ENCODE measurements around the gene CCN2. TPM values are rescaled to one million over a fixed set of nuclear protein-coding genes. Genes with fewer than 3 reads are reported as not detected.

The CCN2 gene
- total RNA-seq, 1 experiment from 2014 or later = 49.4 TPM

- DNase-seq (ENCODE audit: unreplicated experiment) = peak; percentile 22
- ChIA-PET CTCF (interaction anchor here (0.6 to 1.4 kb wide), 4 partner anchors 46 to 279 kb away, joined by 3 to 4 read pairs (median 3); no protein-coding TSS in a partner anchor), POLR2A (interaction anchor here (0.7 kb wide), 1 partner anchor 26 kb away, joined by 8 read pairs; no protein-coding TSS in a partner anchor)
- Mint-ChIP-seq H3K4me1 (ENCODE audit: insufficient read depth, unreplicated experiment) (peaks cover 24% of the 10 kb centered on the region), H3K9me3 (ENCODE audit: unreplicated experiment) (no peaks in the 10 kb centered on the region), H3K4me3 (ENCODE audit: unreplicated experiment) (no peak overlapping the region), H3K27ac (ENCODE audit: low read depth, unreplicated experiment) (peak overlapping the region; percentile 60), H3K27me3 (ENCODE audit: insufficient read depth, unreplicated experiment) (no peaks in the 10 kb centered on the region), H3K36me3 (ENCODE audit: insufficient read depth, unreplicated experiment) (no peaks in the 10 kb centered on the region)
- intact Hi-C loops (cut with micrococcal nuclease) = no loop called here
- no TSS peak for BruUV-seq (replicated peaks)
- TF ChIP-seq CTCF (IDR thresholded peaks at IDR 0.05; ENCODE audit: unreplicated experiment) = no peak
Observed at GRCh38 chr6:131980791-131981623, 29.8 kb upstream of the CCN2 start.

GRCh38 chr6:131980338-131980790 is 29.2 kb upstream of the CCN2 start:
- CTCF ChIA-PET = interaction anchor here (0.6 to 1.4 kb wide), 4 partner anchors 46 to 279 kb away, joined by 3 to 4 read pairs (median 3); no protein-coding TSS in a partner anchor
- H3K4me1 Mint-ChIP-seq (ENCODE audit: insufficient read depth, unreplicated experiment) = peaks cover 24% of the 10 kb centered on the region
- DNase-seq (ENCODE audit: unreplicated experiment) = no peak
- POLR2A ChIA-PET = interaction anchor here (0.7 kb wide), 1 partner anchor 26 kb away, joined by 8 read pairs; no protein-coding TSS in a partner anchor
- H3K9me3 Mint-ChIP-seq (ENCODE audit: unreplicated experiment) = no peaks in the 10 kb centered on the region
- no peak for TF ChIP-seq CTCF (IDR thresholded peaks at IDR 0.05; ENCODE audit: unreplicated experiment)
- H3K36me3 Mint-ChIP-seq (ENCODE audit: insufficient read depth, unreplicated experiment) = no peaks in the 10 kb centered on the region
- BruUV-seq (replicated peaks) = no TSS peak
- intact Hi-C loops (cut with micrococcal nuclease) = no loop called here
- H3K27ac Mint-ChIP-seq (ENCODE audit: low read depth, unreplicated experiment) = peak overlapping the region; percentile 40
- H3K4me3 Mint-ChIP-seq (ENCODE audit: unreplicated experiment) = no peak overlapping the region
- H3K27me3 Mint-ChIP-seq (ENCODE audit: insufficient read depth, unreplicated experiment) = no peaks in the 10 kb centered on the region

- Mint-ChIP-seq H3K4me3 (ENCODE audit: unreplicated experiment) (no peak overlapping the region), H3K4me1 (ENCODE audit: insufficient read depth, unreplicated experiment) (peaks cover 24% of the 10 kb centered on the region), H3K9me3 (ENCODE audit: unreplicated experiment) (no peaks in the 10 kb centered on the region), H3K36me3 (ENCODE audit: insufficient read depth, unreplicated experiment) (no peaks in the 10 kb centered on the region), H3K27ac (ENCODE audit: low read depth, unreplicated experiment) (no peak overlapping the region), H3K27me3 (ENCODE audit: insufficient read depth, unreplicated experiment) (no peaks in the 10 kb centered on the region)
- ChIA-PET CTCF (interaction anchor here (0.6 to 1.1 kb wide), 2 partner anchors 74 to 280 kb away, joined by 3 to 4 read pairs; no protein-coding TSS in a partner anchor), POLR2A (interaction anchor here (0.7 kb wide), 1 partner anchor 25 kb away, joined by 8 read pairs; no protein-coding TSS in a partner anchor)
- no TSS peak for BruUV-seq (replicated peaks)
- peak; percentile 82 for DNase-seq (ENCODE audit: unreplicated experiment)
- intact Hi-C loops (cut with micrococcal nuclease) = no loop called here
- TF ChIP-seq CTCF (IDR thresholded peaks at IDR 0.05; ENCODE audit: unreplicated experiment) = no peak
Observed at GRCh38 chr6:131979515-131980337, 28.6 kb upstream of the CCN2 start.

GRCh38 chr6:131978522-131978921 is 27.4 kb upstream of the CCN2 start:
- ChIA-PET CTCF (interaction anchor here (1.4 kb wide), 1 partner anchor 64 kb away, joined by 3 read pairs; no protein-coding TSS in a partner anchor), POLR2A (no interaction called here)
- no peaks in the 10 kb centered on the region for H3K27me3 Mint-ChIP-seq (ENCODE audit: insufficient read depth, unreplicated experiment)
- H3K36me3 Mint-ChIP-seq (ENCODE audit: insufficient read depth, unreplicated experiment) = no peaks in the 10 kb centered on the region
- no peak for DNase-seq (ENCODE audit: unreplicated experiment)
- no TSS peak for BruUV-seq (replicated peaks)
- H3K4me3 Mint-ChIP-seq (ENCODE audit: unreplicated experiment) = no peak overlapping the region
- H3K27ac Mint-ChIP-seq (ENCODE audit: low read depth, unreplicated experiment) = no peak overlapping the region
- intact Hi-C loops (cut with micrococcal nuclease) = no loop called here
- no peaks in the 10 kb centered on the region for H3K9me3 Mint-ChIP-seq (ENCODE audit: unreplicated experiment)
- H3K4me1 Mint-ChIP-seq (ENCODE audit: insufficient read depth, unreplicated experiment) = peaks cover 24% of the 10 kb centered on the region
- TF ChIP-seq CTCF (IDR thresholded peaks at IDR 0.05; ENCODE audit: unreplicated experiment) = no peak

All from MCF 10A (cell line).